Measurements from ENCODE around the gene DRD4. TPM values are rescaled to one million over a fixed set of nuclear protein-coding genes. Genes with fewer than 3 reads are reported as not detected.

DRD4 gene
- total RNA-seq, result under 0.01 TPM in 1 of 2 replicates, not detected in the other

DNA sequence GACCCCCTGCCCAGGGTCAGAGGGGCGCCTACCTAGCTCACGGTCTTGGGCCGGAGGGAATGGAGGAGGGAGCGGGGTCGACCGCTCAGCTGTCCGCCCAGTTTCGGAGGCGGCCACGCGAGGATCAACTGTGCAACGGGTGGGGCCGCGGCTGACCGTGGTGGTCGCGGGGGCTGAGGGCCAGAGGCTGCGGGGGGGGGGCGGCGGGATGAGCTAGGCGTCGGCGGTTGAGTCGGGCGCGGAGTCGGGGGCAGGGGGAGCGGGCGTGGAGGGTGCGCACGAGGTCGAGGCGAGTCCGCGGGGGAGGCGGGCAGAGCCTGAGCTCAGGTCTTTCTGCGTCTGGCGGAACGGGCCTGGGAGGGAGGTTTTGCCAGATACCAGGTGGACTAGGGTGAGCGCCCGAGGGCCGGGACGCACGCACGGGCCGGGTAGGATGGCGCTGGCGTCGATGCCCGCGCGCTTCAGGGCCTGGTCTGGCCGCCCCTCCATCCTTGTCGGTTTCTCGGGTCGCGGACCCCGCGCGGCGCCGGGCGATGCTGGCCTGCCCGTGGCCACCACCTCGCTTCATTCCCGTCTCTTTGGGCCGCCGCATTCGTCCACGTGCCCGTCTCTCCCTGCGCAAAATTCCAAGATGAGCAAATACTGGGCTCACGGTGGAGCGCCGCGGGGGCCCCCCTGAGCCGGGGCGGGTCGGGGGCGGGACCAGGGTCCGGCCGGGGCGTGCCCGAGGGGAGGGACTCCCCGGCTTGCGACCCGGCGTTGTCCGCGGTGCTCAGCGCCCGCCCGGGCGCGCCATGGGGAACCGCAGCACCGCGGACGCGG is at the start of gene DRD4:
Gene DRD4 (plus strand): TSS at position 759 of the 822 bp plus-strand sequence. CDS start 36 bp downstream, at position 795.

DNA sequence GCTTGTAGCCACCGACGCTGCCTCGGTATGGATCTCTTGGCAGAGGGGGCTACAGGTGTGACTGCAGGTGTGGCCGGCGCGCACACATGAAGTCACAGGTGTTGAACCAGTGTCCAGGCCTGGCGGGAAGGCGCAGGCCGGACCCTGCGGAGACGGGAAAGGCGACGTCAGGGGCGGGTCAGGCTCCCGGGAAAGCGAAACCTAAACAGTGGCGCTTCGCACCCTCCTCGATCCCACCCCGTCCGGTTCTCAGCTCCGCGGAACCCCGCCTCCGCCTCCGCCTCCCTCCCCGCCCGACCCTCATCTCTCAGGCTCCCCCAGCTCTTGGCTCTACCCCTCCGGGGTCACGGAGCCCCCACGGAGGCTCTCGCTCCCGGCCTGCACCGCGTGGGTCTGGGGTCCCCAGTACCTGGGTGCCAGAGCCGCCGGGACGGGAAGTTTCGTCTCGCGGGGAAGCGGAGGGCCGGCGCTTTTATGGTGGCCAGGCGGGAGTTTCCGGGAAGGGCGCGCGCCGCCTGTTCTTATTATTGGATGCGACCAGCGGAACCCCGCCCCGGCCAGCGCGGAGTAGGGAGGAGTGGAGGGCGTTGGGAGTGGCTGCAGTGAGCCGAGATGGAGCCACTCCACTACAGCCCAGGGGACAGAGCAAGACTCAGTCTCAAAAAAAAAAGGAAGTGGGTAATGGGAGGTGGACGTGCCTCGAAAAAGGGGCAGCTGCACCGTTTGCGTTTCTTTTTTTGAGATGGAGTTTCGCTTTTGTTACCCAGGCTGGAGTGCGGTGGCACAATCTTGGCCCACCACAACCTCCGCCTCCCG is 21.4 kb upstream of the DRD4 start, which contains the start of gene IRF7:
Gene IRF7 (minus strand): TSS at position 447 of the 816 bp plus-strand sequence. CDS start 586 bp downstream, outside the sequence.

DNA sequence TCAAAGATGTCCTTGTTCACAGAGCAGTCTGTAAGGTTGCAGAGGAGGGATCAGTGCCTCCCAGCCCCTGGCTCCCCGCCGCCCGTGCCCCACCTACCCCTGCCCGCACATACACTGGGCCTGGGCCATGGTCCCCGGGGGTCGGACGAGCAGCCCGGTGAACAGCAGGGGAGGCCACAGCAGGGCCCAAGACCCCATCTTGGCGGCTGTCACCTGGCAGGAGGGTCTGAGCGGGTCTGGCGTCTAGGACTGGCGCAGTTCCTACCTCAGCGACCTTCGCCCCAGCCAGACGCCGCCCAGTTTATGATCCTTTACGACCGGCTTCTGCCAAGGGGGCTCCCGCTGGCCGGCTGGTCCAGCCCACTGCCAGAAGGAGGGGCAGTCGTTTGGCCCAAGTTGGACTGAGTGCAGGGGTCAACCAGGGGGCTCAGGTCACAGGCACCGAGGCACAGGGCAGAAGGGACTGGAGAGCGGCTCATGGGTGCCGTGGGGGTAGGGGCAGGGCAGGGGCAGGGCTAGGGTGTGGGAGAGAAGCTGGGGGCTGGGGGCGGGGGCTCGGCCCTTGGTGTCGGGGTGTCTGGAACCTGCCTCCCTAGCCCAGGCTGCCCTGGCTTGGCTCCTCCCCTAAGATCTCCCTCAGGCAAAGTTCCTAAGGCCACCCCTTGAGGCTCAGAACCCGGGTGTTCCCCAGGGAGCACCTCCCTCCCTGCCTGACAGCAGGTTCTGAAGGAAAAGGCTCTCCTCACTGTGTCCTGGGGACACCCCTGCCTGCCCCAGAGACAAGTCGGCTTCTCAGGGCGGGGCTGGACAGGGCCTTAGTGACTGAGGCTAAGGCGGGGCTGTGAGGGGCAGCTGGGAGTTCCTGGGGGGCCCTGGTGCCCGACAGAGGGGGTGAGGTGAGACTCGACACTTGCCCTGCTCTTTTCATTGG is 12.1 kb upstream of the DRD4 start, which contains the start of gene CDHR5:
Gene CDHR5 (minus strand): TSS at position 251 of the 931 bp plus-strand sequence. CDS start 53 bp downstream, at position 198.

DNA sequence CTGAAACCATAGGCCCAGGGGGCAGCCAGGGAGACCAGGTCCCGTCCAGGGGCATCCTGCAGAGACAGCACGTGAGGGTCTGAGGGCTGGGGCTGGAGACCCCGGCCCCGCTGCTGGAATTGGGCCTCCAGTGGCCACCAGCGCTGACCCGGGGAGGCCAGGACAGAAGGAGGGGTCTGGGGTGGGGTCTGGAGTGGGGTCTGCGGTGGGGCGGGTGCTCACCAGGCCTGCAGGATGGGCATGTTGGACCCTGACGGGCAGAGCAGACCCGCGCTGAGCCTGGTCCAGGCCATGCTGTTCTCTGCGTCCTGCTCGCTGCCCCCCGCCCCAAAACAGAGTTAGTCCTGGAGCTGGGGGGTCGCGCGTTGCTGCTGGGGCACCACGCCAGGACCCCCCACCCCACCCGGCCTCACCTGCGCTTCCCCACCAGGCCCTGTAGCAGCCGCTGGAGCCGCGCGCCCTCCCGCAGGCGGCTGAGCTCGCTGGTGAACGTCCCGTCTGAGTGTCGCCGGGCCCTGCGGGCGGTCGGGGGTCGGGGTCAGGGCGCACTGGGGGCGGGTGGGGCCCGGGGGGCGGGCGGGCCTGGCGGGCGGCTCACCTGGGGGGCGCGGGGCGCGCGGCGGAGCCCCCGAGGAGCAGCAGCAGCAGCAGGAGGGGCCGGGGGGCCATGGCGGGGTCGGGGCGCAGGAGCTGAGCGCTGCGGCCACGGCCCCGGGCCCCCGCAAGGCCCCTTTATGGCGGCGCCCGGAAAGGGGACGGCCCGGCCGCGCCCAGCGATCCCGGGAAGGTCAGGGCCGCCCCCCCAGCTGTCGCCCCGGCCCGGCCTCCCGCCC is 10.4 kb upstream of the DRD4 start, which contains the start of gene SCT:
Gene SCT (minus strand): TSS at position 707 of the 833 bp plus-strand sequence. CDS start 38 bp downstream, at position 669.

Other genes starting within 250 kb of the DRD4 start
- gene PKP3, start 243.1 kb upstream of the DRD4 start, total RNA-seq, result 1.8 and 2.5 TPM in 2 replicates
- 18.6 and 18.7 TPM in 2 replicates for gene SIGIRR, start 222.3 kb upstream of the DRD4 start, total RNA-seq
- under 0.01 TPM in 1 of 2 replicates, not detected in the other for gene ANO9, start 195.3 kb upstream of the DRD4 start, total RNA-seq
- gene PTDSS2, start 187.0 kb upstream of the DRD4 start, total RNA-seq, result 29.4 and 36.2 TPM in 2 replicates
- 425 and 460 TPM in 2 replicates for gene RNH1, start 130.0 kb upstream of the DRD4 start, total RNA-seq
- gene HRAS, start 101.7 kb upstream of the DRD4 start, total RNA-seq, result 50.2 and 54.0 TPM in 2 replicates
- gene LRRC56, start 99.7 kb upstream of the DRD4 start, total RNA-seq, result 0.20 and 0.37 TPM in 2 replicates
- gene LMNTD2, start 76.5 kb upstream of the DRD4 start, total RNA-seq, result under 0.01 and 0.20 TPM in 2 replicates
- 0.73 and 1.6 TPM in 2 replicates for gene RASSF7, start 76.3 kb upstream of the DRD4 start, total RNA-seq
- 24.3 and 41.4 TPM in 2 replicates for gene PHRF1, start 60.8 kb upstream of the DRD4 start, total RNA-seq
- 5.1 and 6.1 TPM in 2 replicates for gene IRF7, start 21.3 kb upstream of the DRD4 start, total RNA-seq
- gene CDHR5, start 12.3 kb upstream of the DRD4 start, total RNA-seq, result not detected in 2 replicates
- gene SCT, start 10.1 kb upstream of the DRD4 start, total RNA-seq, result not detected in 2 replicates
- 36.0 and 47.8 TPM in 2 replicates for gene DEAF1, start 58.0 kb downstream of the DRD4 start, total RNA-seq
- 9.9 and 10.9 TPM in 2 replicates for gene TMEM80, start 58.5 kb downstream of the DRD4 start, total RNA-seq
- gene EPS8L2, start 69.0 kb downstream of the DRD4 start, total RNA-seq, result 24.4 and 33.1 TPM in 2 replicates
- 123 and 139 TPM in 2 replicates for gene TALDO1, start 110.2 kb downstream of the DRD4 start, total RNA-seq
- 45.0 and 48.1 TPM in 2 replicates for gene GATD1, start 140.2 kb downstream of the DRD4 start, total RNA-seq
- gene CEND1, start 152.8 kb downstream of the DRD4 start, total RNA-seq, result 0.37 and 2.2 TPM in 2 replicates
- gene SLC25A22, start 161.0 kb downstream of the DRD4 start, total RNA-seq, result 16.5 and 25.6 TPM in 2 replicates
- 4.4 and 7.2 TPM in 2 replicates for gene PIDD1, start 168.0 kb downstream of the DRD4 start, total RNA-seq
- 206 and 432 TPM in 2 replicates for gene RPLP2, start 172.7 kb downstream of the DRD4 start, total RNA-seq
- gene PNPLA2, start 181.6 kb downstream of the DRD4 start, total RNA-seq, result 29.8 and 34.0 TPM in 2 replicates
- gene CRACR2B, start 190.7 kb downstream of the DRD4 start, total RNA-seq, result 0.37 and 0.78 TPM in 2 replicates
- 188 and 225 TPM in 2 replicates for gene CD151, start 195.7 kb downstream of the DRD4 start, total RNA-seq
- 122 and 125 TPM in 2 replicates for gene POLR2L, start 205.3 kb downstream of the DRD4 start, total RNA-seq
- gene TSPAN4, start 205.6 kb downstream of the DRD4 start, total RNA-seq, result 143 and 195 TPM in 2 replicates